Measurements from ENCODE around the gene DENND1A.

DNA sequence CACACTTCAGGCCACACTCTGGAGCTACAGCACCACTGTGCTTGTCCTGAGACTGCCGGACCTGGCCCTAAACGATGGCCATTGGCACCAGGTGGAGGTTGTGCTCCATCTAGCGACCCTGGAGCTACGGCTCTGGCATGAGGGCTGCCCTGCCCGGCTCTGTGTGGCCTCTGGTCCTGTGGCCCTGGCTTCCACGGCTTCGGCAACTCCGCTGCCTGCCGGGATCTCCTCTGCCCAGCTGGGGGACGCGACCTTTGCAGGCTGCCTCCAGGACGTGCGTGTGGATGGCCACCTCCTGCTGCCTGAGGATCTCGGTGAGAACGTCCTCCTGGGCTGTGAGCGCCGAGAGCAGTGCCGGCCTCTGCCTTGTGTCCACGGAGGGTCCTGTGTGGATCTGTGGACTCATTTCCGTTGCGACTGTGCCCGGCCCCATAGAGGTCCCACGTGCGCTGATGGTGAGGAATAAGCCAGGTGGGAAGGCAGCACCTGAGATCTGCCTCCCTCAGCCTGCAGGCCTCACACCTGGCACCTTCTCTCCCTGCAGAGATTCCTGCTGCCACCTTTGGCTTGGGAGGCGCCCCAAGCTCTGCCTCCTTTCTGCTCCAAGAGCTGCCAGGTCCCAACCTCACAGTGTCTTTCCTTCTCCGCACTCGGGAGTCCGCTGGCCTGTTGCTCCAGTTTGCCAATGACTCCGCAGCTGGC, 559.2 kb downstream of the DENND1A start:
- TF ChIP-seq MXD1 (CRISPR knock-in tag; IDR thresholded peaks at IDR 0.05) (no peak), MLX (CRISPR knock-in tag; IDR thresholded peaks at IDR 0.05) (no peak)
